Posterior cingulate gyrus (tissue), 11 donors: ENCODE results near the gene LYPD5.
"Not testable (repeated sequence)": the region's sequence is repeated elsewhere in the genome, so short reads cannot be mapped to it uniquely, and the experiment has no call there.

Experiments
- DNase-seq, 10 donors: peaks; one replicate each; pipeline versions ENCODE4 v3.0.0 to v3.0.0-alpha.2; 2020 to 2021; ENCODE audit warnings: mixed read lengths in 3 of 10
- intact Hi-C: fragments of 100-400 bp; cut with DNase I; formaldehyde crosslinking; loops from one replicate; pipeline ENCODE4 v1.15.1; 2023

The LYPD5 gene

DNA sequence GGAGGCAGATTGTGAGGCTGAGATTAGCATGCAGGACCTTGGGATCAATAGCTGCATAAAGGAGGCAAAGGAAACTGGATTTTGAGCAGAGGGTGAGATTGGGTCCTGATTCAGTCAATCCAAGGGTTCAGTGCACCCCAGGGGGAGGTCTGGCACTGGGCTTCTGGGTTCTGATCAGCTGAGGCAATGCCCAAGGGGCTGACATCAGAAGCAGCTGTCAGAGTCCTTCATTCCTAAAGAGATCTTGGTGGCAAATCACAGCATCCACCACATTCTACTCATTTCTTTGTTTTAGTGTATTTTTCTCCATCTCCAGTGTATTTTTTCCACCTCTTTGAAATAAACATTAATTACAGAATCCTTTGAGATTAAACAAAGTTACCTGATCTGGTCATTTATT, 5.4 kb upstream of the LYPD5 start:
- intact Hi-C loops = no loop called here
- no peak for DNase-seq

DNA sequence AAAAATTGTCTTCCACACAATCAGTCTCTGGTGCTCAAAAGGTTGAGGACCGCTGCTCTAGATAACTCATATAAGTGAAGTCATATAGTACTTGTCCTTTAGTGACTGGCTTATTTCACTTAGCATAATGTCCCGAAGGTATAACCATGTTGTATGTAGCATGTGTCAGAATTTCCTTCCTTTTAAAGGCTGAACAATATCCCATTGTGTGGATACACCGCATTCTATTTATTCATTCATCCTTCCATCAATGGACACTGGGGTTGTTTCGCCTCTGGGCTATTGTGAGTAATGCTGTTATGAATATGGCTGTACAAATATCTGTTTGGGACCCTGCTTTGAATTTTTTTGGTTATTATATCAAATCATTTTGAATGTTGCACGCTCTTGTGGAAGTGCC, 4.6 kb upstream of the LYPD5 start:
- intact Hi-C loops = no loop called here
- no peak for DNase-seq

DNA sequence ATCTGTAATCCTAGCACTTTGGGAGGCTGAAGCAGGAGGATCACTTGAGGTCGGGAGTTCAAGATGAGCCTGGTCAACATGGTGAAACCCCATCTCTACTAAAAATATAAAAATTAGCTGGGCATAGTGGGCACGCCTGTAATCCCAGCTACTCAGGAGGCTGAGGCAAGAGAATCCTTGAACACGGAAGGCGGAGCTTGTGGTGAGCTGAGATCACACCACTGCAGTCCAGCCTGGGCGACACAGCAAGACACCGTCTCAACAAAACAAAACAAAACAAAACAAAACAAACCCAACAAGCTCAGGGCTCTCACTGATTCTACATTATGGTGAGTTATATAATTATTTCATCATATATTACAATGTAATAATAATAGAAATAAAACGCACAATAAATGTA, 4.2 kb upstream of the LYPD5 start:
- intact Hi-C loops, DNase-seq: not testable (repeated sequence)

DNA sequence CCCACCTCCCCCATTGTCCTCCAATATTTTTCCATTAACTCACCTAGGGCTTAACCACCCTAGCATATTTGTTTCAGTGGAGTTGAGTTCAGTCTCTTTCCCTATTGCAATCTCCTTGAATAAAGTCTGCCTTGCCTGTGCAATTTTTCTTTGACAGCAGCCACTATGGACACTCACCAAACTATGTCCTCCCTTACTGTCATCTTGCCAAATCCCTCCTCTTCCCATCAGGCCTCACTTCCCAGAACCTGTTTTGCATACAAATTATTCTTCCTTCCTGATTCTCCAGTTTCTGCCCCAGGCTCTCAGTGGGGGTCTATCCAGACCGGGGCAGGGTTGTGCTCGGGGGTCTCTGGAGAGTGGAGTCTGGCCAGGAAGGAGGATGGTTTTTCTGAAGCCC, 2.2 kb upstream of the LYPD5 start:
- intact Hi-C loops = no loop called here
- DNase-seq = no peak

DNA sequence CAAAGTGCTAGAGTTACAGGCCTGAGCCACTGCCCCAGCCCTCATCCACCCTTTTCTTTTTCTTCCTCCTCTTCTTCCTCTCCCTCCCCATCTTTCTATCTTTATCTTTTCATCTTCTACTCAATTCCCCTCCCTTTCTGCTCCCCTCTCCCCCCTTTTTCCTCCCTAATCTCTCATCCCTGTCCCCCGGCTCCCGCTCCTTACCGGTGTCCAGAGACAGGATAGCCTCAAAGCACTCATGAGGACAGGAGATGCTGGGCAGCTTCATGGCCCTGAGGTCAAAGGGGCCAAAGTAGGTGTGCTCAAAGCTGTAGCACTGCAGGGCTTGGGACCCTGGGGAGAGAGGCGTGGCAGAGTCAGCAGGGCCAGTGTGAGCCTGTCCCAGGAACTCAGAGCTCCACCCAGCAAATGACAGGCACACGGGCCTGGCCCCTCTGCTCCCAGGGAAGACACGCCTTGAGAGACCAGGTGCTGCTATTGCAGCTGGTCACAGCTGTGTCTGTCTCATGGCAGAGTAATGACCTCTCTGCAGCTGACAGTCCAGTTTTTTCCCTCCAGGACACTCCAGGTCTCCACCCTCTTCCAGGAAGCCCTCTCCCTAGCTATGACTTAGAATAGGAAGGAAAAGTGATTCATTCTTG, 2.6 kb downstream of the LYPD5 start:
- DNase-seq = no peak
- intact Hi-C loops = no loop called here

DNA sequence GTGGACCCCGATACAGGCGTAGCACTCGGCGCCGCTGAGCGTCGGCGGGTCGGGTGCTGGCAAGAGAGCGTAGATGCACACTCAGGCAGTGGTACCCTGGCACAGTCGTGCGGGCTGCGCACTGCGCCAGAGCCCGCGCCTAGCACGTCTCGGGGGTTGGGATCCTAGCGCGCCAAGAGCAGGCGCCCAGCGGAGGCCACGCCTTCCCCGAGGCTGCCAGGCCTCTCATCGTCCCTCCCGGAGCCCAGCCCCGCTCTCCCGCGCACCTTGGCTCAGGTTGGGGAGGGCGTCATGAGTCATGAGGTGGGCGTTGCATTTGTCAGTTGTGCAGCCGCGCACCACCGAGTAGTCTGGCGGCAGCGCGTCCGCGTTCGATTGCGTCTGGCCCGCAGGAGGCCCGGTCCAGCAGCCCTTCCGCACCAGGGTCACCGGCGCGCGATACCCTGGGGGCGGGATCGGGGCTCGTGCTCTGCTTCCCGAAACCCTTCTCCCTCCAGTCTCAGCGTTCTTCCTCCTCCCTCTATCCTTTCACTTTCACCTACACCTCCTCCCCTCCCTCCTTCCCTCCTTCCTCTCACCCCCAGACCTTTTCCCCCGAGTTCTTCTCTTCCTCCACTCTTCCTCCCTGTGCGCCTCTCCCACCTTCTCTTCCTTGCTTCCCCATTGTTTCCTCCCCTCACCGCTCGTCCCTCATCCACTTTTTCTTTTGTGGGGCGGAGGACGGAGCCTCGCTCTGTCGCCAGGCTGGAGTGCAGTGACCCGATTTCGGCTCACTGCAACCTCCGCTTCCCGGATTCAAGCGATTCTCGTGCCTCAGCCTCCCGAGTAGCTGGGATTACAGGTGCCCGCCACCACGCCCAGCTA, 3.5 kb downstream of the LYPD5 start:
- DNase-seq = peak in 9 of 10 donors; percentile 17 to 95 (median 70)
- intact Hi-C loops = no loop called here

DNA sequence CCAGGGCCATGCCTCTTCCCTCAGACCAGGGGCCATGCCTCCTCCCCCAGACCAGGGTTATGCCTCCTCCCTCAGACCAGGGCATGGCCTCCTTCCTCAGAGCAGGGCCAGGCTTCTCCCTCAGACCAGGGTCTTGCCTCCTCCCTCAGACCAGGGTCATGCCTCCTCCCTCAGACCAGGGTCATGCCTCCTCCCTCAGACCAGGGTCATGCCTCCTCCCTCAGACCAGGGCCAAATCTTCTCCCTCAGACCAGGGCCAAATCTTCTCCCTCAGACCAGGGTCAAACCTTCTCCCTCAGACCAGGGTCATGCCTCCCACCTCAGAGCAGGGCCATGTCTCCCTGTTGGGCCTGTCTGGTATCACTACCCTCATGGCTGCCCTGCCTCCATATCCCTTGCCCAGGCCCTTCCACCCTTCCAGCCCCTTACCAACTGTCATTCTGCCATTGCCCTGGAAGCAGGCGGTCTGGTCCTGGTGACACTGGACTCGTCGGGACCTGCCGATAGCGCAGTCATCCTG, 4.2 kb downstream of the LYPD5 start:
- DNase-seq = no peak

DNA sequence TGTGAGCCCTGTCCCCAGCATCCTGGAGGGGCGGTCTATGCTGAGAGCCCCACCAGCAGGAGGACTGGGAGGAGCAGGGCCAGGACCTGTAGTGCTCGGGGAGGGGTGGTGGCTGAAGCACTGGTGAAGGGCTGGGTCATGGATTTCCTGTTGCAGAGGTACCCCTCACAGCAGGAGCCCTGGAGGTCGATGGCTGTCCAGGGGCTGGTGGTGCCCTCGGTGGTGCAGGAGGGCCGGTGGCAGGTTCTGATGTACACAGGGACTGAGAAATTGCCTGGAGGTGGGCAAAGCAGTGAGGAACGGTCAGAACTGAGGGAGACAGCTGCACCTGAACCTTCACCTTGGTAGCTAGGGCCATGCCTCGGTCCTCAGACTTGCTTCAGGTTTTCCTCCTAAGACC, 4.7 kb downstream of the LYPD5 start:
- no peak for DNase-seq
- intact Hi-C loops = no loop called here

More for the DNA sequence above, 4.2 kb downstream of the LYPD5 start:
- intact Hi-C loops = no loop called here

DNA sequence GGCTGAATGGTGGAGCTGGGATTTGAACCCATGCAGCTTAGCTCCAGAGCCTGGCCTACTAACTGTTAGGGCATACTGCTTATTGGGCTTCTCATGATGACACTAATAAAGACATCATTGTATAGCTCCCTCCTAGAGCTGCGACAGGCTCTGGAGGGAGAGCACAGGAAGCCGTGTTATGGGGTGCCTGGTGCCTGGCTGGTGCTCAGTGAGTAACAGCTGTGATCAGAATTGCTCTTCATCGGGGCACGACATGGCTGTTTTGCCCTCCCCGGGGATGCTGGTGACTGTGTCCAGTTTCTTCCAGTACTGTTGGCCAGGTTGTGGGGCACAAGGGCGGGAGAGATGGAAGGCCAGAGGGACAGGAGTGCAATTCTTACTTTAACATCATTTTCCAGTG, 5.1 kb downstream of the LYPD5 start:
- intact Hi-C loops = no loop called here
- peak in 1 of 10 donors; percentile 86 for DNase-seq

DNA sequence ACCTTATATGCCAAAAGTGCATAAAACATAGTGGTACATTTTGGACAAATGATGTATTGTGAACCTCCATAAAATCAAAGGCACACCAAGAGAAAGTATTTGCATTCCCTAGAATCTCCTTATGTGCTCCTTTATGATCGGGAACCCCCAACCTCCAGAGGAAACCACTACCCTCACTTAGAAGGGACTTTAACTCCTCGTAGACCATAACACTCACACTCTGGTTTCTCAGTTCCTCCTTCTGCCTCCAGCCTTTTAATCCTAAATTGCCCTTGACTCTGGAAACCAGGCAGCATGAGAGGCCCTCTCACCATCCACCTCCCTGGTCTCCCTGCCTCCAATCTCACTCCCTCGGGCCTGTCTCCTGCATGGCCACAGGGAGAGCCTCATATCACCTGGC, 11.7 kb downstream of the LYPD5 start:
- intact Hi-C loops = no loop called here
- DNase-seq = no peak

DNA sequence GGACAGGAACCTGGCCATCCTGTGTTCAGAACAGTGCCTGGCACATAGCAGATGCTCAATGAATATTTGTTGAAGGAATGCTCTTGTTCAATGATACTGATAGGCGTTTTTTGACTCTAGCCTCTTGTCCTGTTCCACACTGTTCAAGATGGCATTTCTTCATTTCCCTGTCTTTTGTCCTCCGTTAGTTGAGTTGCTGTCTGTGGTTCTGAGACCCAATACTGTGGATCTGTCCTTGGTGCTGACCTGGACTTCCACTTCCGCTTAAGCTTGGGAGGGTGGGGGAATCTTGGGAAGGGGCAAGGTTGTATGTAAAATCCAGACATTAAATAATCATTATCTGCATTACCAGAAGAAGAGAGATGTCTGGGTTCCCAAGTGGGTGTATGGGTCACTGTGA, 13.2 kb downstream of the LYPD5 start:
- intact Hi-C loops = loop anchor here (10.0 kb wide), 1 partner anchor 254 kb away; the partner anchor contains the start of gene ZNF575
- peak in 1 of 10 donors; percentile 0 for DNase-seq

DNA sequence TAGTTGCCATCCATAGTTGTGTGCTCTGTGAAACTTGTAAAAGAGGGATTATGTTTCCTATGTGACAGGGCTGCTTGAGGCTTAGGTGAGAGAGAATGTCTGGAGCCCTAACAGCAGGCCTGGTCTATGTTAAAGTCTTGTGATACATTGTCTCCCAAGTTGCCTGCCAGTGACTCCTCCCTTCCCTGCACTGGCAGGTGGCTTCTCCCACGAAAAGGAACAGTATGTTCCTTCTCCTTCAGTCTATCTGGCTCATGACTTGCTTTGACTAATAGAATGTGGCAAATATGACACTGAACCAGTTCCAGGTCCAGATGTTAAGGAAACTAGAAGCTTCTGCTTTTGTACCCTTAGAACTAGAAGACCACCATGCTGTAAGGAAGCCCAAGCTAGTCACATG, 15.6 kb downstream of the LYPD5 start:
- DNase-seq = no peak
- intact Hi-C loops = loop anchor here (10.0 kb wide), 1 partner anchor 252 kb away; the partner anchor contains the start of gene ZNF575

DNA sequence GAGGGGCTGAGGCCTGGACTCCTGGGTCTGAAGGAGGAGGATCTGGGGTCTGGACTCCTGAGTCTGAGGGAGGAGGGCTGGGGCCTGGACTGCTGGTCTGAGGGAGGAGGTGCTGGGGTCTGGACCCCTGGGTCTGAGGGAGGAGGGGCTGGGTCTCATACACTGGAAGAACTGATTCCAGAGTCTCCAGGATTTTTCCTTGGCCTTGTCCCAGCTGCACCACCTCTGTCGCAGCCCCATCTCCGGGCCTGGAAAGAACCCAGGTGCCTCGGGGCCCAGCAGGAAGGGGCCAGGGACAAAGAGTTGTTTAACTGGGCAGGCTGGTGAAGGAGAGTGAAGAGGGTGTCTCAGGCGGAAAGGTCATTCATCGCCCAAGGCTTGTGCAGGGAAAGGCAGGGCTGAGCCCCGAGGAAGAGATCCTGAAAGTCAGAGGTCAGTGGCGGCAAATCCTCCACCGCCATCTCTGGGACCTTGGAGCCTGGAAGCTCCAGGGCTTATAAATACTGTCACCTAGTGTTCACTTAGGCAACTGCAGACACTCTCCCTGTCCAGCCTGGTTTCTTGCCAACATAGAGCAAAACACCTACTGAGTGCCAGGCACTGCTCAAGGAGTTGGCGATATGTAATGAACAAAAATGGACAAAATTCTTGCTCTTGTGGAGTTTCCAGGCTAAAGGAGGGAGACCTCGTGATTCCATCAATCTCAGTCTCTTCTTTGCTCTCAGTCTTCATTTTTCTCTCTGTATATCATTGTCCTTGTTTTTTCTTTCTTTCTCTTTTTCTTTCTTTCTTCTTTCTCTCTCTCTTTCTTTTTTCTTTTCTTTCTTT, 17.1 kb downstream of the LYPD5 start:
- peak in 3 of 10 donors; percentile 14 to 90 (median 42) for DNase-seq
- intact Hi-C loops = loop anchor here (1.0 to 10.0 kb wide), 2 partner anchors 40 to 250 kb away; partner anchors contain the start of gene ZNF575

DNA sequence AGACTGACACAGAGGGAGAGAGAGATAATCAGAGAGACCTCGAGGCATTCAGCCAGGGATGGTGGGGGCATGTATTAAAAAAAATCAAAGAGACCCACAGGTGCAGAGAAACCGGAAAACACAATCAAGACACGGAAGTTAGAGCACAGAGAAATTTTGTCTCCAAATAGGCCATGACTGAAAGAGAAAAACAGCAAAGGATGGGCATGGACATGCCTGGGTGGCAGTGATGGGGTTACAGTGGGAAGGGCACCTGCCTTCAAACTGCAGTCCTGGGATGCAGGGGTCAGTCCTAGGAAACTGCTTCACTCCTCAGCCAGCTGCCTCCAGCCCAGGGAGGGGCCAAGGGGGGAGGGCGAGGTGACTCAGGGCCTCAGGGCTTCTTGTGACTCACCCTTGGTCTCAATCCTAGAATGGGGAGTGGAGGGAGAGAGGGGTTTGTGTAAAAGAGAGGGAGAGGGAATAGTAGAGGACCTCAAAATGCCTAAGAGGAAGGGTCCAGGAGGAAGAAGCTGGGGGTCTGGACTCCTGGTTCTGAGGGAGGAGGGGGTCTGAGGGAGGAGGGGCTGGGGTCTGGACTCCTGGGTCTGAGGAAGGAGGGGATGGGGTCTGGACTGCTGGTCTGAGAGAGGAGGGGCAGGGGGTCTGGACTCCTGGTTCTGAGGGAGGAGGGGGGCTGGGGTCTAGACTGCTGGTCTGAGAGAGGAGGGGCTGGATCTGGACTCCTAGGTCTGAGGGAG, 17.8 kb downstream of the LYPD5 start:
- DNase-seq = no peak
- intact Hi-C loops = loop anchor here (10.0 kb wide), 1 partner anchor 250 kb away; the partner anchor contains the start of gene ZNF575

DNA sequence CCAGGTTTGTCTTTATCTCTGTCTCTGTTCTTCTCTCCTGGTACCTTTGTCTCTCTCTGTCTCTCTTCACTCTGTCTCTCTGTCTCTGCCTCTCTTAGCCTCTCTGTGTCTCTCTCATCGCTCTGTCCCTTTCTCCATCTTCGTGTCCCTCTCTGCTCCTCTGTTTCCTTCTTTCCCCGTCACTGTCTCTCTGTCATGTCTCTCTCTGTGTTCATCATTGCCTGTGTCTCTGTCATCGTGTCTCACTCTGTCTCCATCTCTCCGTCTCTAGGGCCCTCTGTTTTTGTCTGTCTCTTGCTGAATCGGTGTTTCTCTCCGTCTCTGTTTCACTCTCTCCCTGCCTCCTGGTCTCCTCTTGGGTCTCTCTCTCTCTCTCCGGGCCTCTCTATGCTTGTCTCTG, 18.6 kb downstream of the LYPD5 start:
- intact Hi-C loops = loop anchor here (10.0 kb wide), 1 partner anchor 249 kb away; the partner anchor contains the start of gene ZNF575
- no peak for DNase-seq

DNA sequence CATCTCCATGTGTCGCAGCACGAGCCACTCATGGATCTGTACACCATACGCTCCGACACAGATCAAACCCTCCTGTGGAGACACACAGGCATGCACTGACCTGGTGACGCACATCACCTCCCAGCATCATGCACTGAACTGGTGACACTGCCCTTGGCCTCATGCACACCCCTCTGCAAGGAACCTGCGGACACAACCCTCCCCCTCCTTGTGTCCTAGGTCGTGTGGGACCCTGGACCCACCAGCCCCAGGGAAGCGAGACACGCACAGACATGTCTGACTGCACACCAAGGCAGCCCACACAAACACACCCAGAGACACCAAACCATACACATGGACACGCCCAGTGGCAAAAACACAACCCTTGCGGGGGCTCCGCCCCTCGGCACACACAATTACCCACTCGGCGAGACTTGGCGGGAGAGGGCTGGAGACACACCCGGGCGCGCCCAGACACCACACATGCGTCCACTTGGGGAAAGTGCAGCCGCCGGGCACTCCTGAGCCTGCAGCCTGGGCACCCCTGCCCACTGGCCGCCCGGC, 19.5 kb downstream of the LYPD5 start:
- no peak for DNase-seq
- intact Hi-C loops = loop anchor here (10.0 kb wide), 1 partner anchor 248 kb away; the partner anchor contains the start of gene ZNF575

DNA sequence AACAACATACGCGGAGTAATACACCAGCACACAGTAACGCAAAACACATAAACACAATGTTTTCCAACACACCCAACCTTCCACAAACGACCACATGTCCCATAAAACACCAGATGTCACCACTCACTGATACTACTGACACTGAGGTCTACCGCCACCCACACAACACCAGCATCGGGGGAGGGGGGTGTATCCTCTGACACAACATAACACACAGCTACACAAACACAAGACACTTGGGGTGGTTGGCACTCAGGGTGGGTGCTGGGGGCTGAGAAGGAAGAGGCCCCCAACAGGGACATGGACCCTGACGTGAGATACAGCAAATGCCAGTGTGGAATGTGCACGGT, 20.0 kb downstream of the LYPD5 start:
- no peak for DNase-seq
- intact Hi-C loops = loop anchor here (10.0 kb wide), 1 partner anchor 247 kb away; the partner anchor contains the start of gene ZNF575

DNA sequence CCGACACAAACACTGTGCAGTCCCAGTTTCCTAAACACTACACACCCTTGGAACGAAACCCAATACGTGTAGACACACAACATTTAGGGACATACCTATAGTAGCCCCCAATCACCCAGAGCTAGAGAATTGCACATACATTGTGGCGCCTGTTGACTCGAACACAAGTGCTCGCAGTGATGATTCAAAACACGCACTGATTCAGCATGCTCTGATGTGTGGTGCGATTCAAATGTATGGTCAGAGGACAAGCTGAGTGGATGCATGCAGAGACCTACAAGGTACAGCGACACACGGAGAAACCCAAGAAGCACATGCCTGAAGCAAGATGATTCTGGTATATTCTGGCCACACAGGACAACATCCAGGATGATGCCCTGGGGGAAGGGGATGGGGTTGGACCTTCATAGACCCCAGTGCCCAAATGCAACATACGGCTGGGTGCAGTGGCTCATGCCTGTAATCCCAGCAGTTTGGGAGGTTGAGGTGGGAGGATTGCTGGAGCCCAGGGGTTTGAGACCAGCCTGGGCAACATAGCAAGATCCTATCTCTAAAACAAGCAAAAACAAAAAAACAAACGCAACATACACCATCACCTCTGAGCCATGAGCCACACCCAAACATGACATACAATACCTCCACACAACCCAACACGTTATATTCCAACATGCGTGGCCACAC, 20.5 kb downstream of the LYPD5 start:
- no peak for DNase-seq
- intact Hi-C loops = loop anchor here (10.0 kb wide), 1 partner anchor 247 kb away; the partner anchor contains the start of gene ZNF575
